HG03064 (cell line): Measurements from ENCODE around the gene IFNGR1.
"Not testable (repeated sequence)": the region's sequence is repeated elsewhere in the genome, so short reads cannot be mapped to it uniquely, and the experiment has no call there.

ENCODE experiments used
- ATAC-seq: cut with Tn5 transposase; IDR thresholded peaks from one replicate; pipeline ENCODE4 v1.9.1; 2021; ENCODE audit warnings: low read depth; ENCODE audit not compliant: unreplicated experiment

The IFNGR1 gene

GRCh38 chr6:137236581-137237355 lies 17.6 kb upstream of the IFNGR1 start:
- ATAC-seq = no peak

- ATAC-seq = no peak
These were observed 16.5 kb upstream of the IFNGR1 start for GRCh38 chr6:137235686-137236085.

- no peak for ATAC-seq
These were observed 15.0 kb upstream of the IFNGR1 start for GRCh38 chr6:137233911-137234863.

GRCh38 chr6:137231895-137232294 lies 12.7 kb upstream of the IFNGR1 start:
- no peak for ATAC-seq

- no peak for ATAC-seq
These were observed 11.9 kb upstream of the IFNGR1 start for GRCh38 chr6:137230956-137231555.

GRCh38 chr6:137230547-137230946 lies 11.4 kb upstream of the IFNGR1 start:
- no peak for ATAC-seq

GRCh38 chr6:137229075-137229759 lies 10.0 kb upstream of the IFNGR1 start:
- no peak for ATAC-seq

- no peak for ATAC-seq
These were observed 8.7 kb upstream of the IFNGR1 start for GRCh38 chr6:137227871-137228302.

- ATAC-seq = no peak
These were observed 7.5 kb upstream of the IFNGR1 start for GRCh38 chr6:137226697-137227096.

GRCh38 chr6:137224799-137225198 lies 5.6 kb upstream of the IFNGR1 start:
- ATAC-seq = no peak

GRCh38 chr6:137223370-137224131 lies 4.4 kb upstream of the IFNGR1 start:
- ATAC-seq = no peak

GRCh38 chr6:137222381-137222780 lies 3.2 kb upstream of the IFNGR1 start:
- ATAC-seq = no peak

GRCh38 chr6:137219664-137220252 lies 573 bp upstream of the IFNGR1 start:
- ATAC-seq = peak; percentile 7

GRCh38 chr6:137218473-137218916 lies 690 bp downstream of the IFNGR1 start:
- ATAC-seq = peak; percentile 44

- ATAC-seq = no peak
These were observed 1.2 kb downstream of the IFNGR1 start for GRCh38 chr6:137217801-137218472.

GRCh38 chr6:137216875-137217553 lies 2.2 kb downstream of the IFNGR1 start:
- ATAC-seq = no peak

- ATAC-seq = no peak
These were observed 3.1 kb downstream of the IFNGR1 start for GRCh38 chr6:137216106-137216505.

- not testable (repeated sequence) for ATAC-seq
These were observed 3.6 kb downstream of the IFNGR1 start for GRCh38 chr6:137215630-137216029.
